Measurements from ENCODE around the gene SLC8A3. TPM values are rescaled to one million over a fixed set of nuclear protein-coding genes. Genes with fewer than 3 reads are reported as not detected.

SLC8A3 gene
- polyA plus RNA-seq, 1 of the 3 experiments (the other 2 are of a cell fraction), result 0.26 TPM

DNA sequence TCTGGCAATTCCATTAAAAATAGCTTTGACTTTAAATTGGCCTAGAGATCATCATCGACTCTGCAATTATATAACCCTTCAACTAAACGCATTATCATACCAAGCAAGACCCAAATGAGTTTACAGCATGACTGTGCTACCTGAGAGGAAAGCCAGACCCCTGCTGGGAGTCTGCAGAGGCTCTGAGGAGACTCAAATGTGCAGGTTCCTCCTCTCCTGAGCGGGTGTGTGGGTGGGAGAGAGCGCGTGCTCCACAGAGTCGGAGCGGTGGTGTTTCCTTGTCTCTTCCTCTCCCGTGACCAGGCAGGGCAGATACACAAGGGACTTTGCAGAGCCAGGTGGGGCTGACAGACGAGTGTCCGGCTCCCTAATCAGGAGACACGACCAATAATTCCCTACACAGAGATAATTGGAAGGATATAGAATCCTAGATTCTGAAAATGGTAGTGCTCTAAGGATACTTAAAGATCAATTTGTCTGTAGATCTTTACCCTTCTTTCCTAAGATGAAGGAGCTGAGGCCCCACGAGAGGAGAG is 74.1 kb downstream of the SLC8A3 start:
- ChIA-PET CTCF (interaction anchor here (0.6 to 1.0 kb wide), 3 partner anchors 14 to 17 kb away, joined by 3 to 5 read pairs (median 3); no protein-coding TSS in a partner anchor), POLR2A (no interaction called here)
- no peaks in the 10 kb centered on the region for H3K27me3 ChIP-seq (ENCODE audit: insufficient read depth)
- peaks cover 0 to 15% of the 10 kb centered on the region in 2 experiments; a peak in 1 of 4 replicates for H3K4me1 ChIP-seq (ENCODE audit: control insufficient read depth in 1 of 2, insufficient read depth in 2 of 2, low read depth in 1 of 2, low read length in 1 of 2)
- H3K79me2 ChIP-seq (ENCODE audit: insufficient read depth), result no peaks in the 10 kb centered on the region
- H3K9ac ChIP-seq, result no peak overlapping the region
- no peaks in the 10 kb centered on the region for H3K9me3 ChIP-seq
- 34% methylated on average over 10 of the region's 12 CpGs for WGBS (ENCODE audit: low lambda C conversion rate)
- no peak overlapping the region for H3K4me3 ChIP-seq (ENCODE audit: low read depth in 2 of 2, low read length in 1 of 2)
- H3F3A ChIP-seq (replicated peaks; ENCODE audit: insufficient read depth), result no peaks in the 10 kb centered on the region
- H3K36me3 ChIP-seq (replicated peaks in 1 of 2; ENCODE audit: control insufficient read depth in 1 of 2, insufficient read depth in 2 of 2, low read length in 1 of 2), result no peaks in the 10 kb centered on the region
- no peak overlapping the region; a peak in 1 of 4 replicates for H3K27ac ChIP-seq (ENCODE audit: low read depth in 2 of 2, low read length in 1 of 2)
- no peaks in the 10 kb centered on the region for H3K9me2 ChIP-seq
- H3K4me2 ChIP-seq, result no peak overlapping the region
- H2AFZ ChIP-seq (ENCODE audit: low read depth), result no peak overlapping the region
- no peaks in the 10 kb centered on the region for H4K20me1 ChIP-seq (ENCODE audit: insufficient read depth)
- DNase-seq, result no peak
- no peak for TF ChIP-seq NRF1 (IDR thresholded peaks at IDR 0.05; ENCODE audit: low read depth, low read length)
- TF ChIP-seq CHD2 (IDR thresholded peaks at IDR 0.05; ENCODE audit: low read length, partially characterized antibody), result no peak
- TF ChIP-seq RCOR1 (IDR thresholded peaks at IDR 0.05; ENCODE audit: low read length), result no peak
- TF ChIP-seq MAX (IDR thresholded peaks at IDR 0.05; ENCODE audit: low read depth), result no peak
- no peak for TF ChIP-seq GATA2 (CRISPR knock-in tag; IDR thresholded peaks at IDR 0.05)
- TF ChIP-seq, protein P1, sequence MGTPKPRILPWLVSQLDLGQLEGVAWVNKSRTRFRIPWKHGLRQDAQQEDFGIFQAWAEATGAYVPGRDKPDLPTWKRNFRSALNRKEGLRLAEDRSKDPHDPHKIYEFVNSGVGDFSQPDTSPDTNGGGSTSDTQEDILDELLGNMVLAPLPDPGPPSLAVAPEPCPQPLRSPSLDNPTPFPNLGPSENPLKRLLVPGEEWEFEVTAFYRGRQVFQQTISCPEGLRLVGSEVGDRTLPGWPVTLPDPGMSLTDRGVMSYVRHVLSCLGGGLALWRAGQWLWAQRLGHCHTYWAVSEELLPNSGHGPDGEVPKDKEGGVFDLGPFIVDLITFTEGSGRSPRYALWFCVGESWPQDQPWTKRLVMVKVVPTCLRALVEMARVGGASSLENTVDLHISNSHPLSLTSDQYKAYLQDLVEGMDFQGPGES (IDR thresholded peaks at IDR 0.05; ENCODE audit: low read depth, low read length), result no peak
- TF ChIP-seq FOXM1 (IDR thresholded peaks at IDR 0.05; ENCODE audit: low read depth), result no peak
- TF ChIP-seq, protein P2, sequence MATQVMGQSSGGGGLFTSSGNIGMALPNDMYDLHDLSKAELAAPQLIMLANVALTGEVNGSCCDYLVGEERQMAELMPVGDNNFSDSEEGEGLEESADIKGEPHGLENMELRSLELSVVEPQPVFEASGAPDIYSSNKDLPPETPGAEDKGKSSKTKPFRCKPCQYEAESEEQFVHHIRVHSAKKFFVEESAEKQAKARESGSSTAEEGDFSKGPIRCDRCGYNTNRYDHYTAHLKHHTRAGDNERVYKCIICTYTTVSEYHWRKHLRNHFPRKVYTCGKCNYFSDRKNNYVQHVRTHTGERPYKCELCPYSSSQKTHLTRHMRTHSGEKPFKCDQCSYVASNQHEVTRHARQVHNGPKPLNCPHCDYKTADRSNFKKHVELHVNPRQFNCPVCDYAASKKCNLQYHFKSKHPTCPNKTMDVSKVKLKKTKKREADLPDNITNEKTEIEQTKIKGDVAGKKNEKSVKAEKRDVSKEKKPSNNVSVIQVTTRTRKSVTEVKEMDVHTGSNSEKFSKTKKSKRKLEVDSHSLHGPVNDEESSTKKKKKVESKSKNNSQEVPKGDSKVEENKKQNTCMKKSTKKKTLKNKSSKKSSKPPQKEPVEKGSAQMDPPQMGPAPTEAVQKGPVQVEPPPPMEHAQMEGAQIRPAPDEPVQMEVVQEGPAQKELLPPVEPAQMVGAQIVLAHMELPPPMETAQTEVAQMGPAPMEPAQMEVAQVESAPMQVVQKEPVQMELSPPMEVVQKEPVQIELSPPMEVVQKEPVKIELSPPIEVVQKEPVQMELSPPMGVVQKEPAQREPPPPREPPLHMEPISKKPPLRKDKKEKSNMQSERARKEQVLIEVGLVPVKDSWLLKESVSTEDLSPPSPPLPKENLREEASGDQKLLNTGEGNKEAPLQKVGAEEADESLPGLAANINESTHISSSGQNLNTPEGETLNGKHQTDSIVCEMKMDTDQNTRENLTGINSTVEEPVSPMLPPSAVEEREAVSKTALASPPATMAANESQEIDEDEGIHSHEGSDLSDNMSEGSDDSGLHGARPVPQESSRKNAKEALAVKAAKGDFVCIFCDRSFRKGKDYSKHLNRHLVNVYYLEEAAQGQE (IDR thresholded peaks at IDR 0.05; ENCODE audit: low read depth, low read length), result no peak
- TF ChIP-seq ELF1 (IDR thresholded peaks at IDR 0.05), result no peak
- no peak for TF ChIP-seq EZH2phosphoT487 (IDR thresholded peaks at IDR 0.05; ENCODE audit: borderline replicate concordance, low read depth)
- TF ChIP-seq MXI1 (IDR thresholded peaks at IDR 0.05; ENCODE audit: low read depth, low read length), result no peak
- no peak for TF ChIP-seq EP300 (IDR thresholded peaks at IDR 0.05; ENCODE audit: borderline replicate concordance in 1 of 2, low read depth in 1 of 2, low read length in 1 of 2)
- TF ChIP-seq USF2 (IDR thresholded peaks at IDR 0.05; ENCODE audit: borderline replicate concordance, low read depth, low read length), result no peak

All from SK-N-SH (cell line).